SK-N-SH (cell line): Measurements from ENCODE around the gene MRPL40. TPM values are rescaled to one million over a fixed set of nuclear protein-coding genes. Genes with fewer than 3 reads are reported as not detected.

Experiments
- CTCF ChIA-PET: fragments of 300-600, 350-600 bp; formaldehyde crosslinking; extraction: SDS; loops from one replicate; lab custom pipeline; 2021; lab: Yijun Ruan, JAX
- POLR2A ChIA-PET: fragments of 350-600 bp; sonication (Branson Sonifier 250); formaldehyde crosslinking; extraction: SDS; loops from one replicate; lab custom pipeline; 2020; ENCODE audit warnings: antibody characterized with exemption, inconsistent platforms; lab: Yijun Ruan, JAX
- DNase-seq: peaks from one replicate; pipeline ENCODE4 v3.0.0; 2012
- H2AFZ ChIP-seq: fragments of 200-600 bp; sonication (generic); 2 replicates; pipeline ENCODE4 v1.8.1; 2016; ENCODE audit warnings: antibody characterized with exemption, mild to moderate bottlenecking, low read depth
- H3F3A ChIP-seq: fragments of 200-600 bp; sonication (generic); replicated peaks from 2 replicates; pipeline ENCODE3; 2016; ENCODE audit warnings: antibody characterized with exemption, mild to moderate bottlenecking; ENCODE audit not compliant: insufficient read depth
- H3K27ac ChIP-seq, 2 experiments: fragments of 200-500 bp in 1 of 2; fragments of 200-600 bp in 1 of 2; sonication (Bioruptor generic) in 1 of 2; sonication (generic), shearing (Covaris generic) in 1 of 2; 2 replicates each; pipeline versions ENCODE4 v1.5.1 to v1.6.1; 2014 to 2016; ENCODE audit warnings: low read depth in 2 of 2, inconsistent platforms in 1 of 2, low read length in 1 of 2, mild to moderate bottlenecking in 1 of 2, mixed read lengths in 1 of 2
- H3K27me3 ChIP-seq: fragments of 200-600 bp; sonication (generic), shearing (Covaris generic); 2 replicates; pipeline ENCODE4 v1.6.1; 2016; ENCODE audit warnings: mixed run types; ENCODE audit not compliant: insufficient read depth
- H3K36me3 ChIP-seq, 2 experiments: fragments of 200-500 bp in 1 of 2; fragments of 200-600 bp in 1 of 2; sonication (Bioruptor generic) in 1 of 2; sonication (generic) in 1 of 2; replicated peaks in 1 of 2; 2 replicates each; pipeline versions ENCODE3 to v1.5.1; 2014 to 2016; ENCODE audit warnings: low read length in 1 of 2, mild to moderate bottlenecking in 1 of 2; ENCODE audit not compliant: insufficient read depth in 2 of 2, control insufficient read depth in 1 of 2
- H3K4me1 ChIP-seq, 2 experiments: fragments of 200-500 bp in 1 of 2; fragments of 200-600 bp in 1 of 2; sonication (Bioruptor generic) in 1 of 2; sonication (generic), shearing (Covaris generic) in 1 of 2; 2 replicates each; pipeline versions ENCODE4 v1.5.1 to v1.6.1; 2014 to 2016; ENCODE audit warnings: low read depth in 1 of 2, low read length in 1 of 2, mixed run types in 1 of 2; ENCODE audit not compliant: insufficient read depth in 2 of 2, control insufficient read depth in 1 of 2
- H3K4me2 ChIP-seq: fragments of 200-600 bp; sonication (generic), shearing (Covaris generic); 2 replicates; pipeline ENCODE4 v1.6.1; 2017; ENCODE audit warnings: mixed run types
- H3K4me3 ChIP-seq, 2 experiments: fragments of 200-500 bp in 1 of 2; fragments of 200-600 bp in 1 of 2; sonication (Bioruptor generic) in 1 of 2; sonication (generic), shearing (Covaris generic) in 1 of 2; 2 replicates each; pipeline versions ENCODE4 v1.5.1 to v1.8.1; 2014 to 2016; ENCODE audit warnings: low read depth in 2 of 2, inconsistent platforms in 1 of 2, low read length in 1 of 2, mild to moderate bottlenecking in 1 of 2, mixed read lengths in 1 of 2, moderate library complexity in 1 of 2
- H3K79me2 ChIP-seq: fragments of 200-600 bp; sonication (generic); 2 replicates; pipeline ENCODE4 v1.8.1; 2017; ENCODE audit warnings: mild to moderate bottlenecking; ENCODE audit not compliant: insufficient read depth
- H3K9ac ChIP-seq: fragments of 200-600 bp; sonication (generic); 2 replicates; pipeline ENCODE4 v1.6.1; 2017; ENCODE audit warnings: mixed run types
- H3K9me2 ChIP-seq: fragments of 200-600 bp; sonication (generic); 2 replicates; pipeline ENCODE4 v1.6.1; 2017; ENCODE audit warnings: mixed run types
- H3K9me3 ChIP-seq: fragments of 200-600 bp; sonication (generic); 2 replicates; pipeline ENCODE4 v1.6.1; 2017; ENCODE audit warnings: mixed run types, mild to moderate bottlenecking, moderate library complexity
- H4K20me1 ChIP-seq: fragments of 200-600 bp; sonication (generic); 2 replicates; pipeline ENCODE4 v1.6.1; 2017; ENCODE audit warnings: mild to moderate bottlenecking, mixed run types; ENCODE audit not compliant: insufficient read depth
- EP300 ChIP-seq, 2 experiments: IDR thresholded peaks; 2 replicates each; pipeline versions ENCODE4 v1.4.0 to v1.6.1; 2012; ENCODE audit warnings: borderline replicate concordance in 1 of 2, low read depth in 1 of 2, low read length in 1 of 2
- EZH2phosphoT487 ChIP-seq: fragments of 200-600 bp; sonication (generic); IDR thresholded peaks from 2 replicates; pipeline ENCODE4 v1.6.1; 2017; ENCODE audit warnings: low read depth, mixed run types, mild to moderate bottlenecking, antibody characterized with exemption, moderate library complexity, borderline replicate concordance
- FOSL2 ChIP-seq: IDR thresholded peaks from 2 replicates; pipeline ENCODE4 v1.4.0; 2012; ENCODE audit warnings: low read depth, mild to moderate bottlenecking, moderate library complexity, borderline replicate concordance
- FOXJ3 ChIP-seq: sonication (generic); formaldehyde crosslinking; IDR thresholded peaks from 2 replicates; pipeline ENCODE4 v1.5.1; 2020; ENCODE audit warnings: mild to moderate bottlenecking, missing genetic modification reagents
- GABPA ChIP-seq: IDR thresholded peaks from 2 replicates; pipeline ENCODE4 v1.4.0; 2012; ENCODE audit warnings: low read depth, mild to moderate bottlenecking
- MEF2A ChIP-seq: IDR thresholded peaks from 2 replicates; pipeline ENCODE4 v1.4.0; 2012; ENCODE audit warnings: low read depth, borderline replicate concordance
- NRF1 ChIP-seq: IDR thresholded peaks from 2 replicates; pipeline ENCODE4 v1.6.1; 2012; ENCODE audit warnings: low read depth, mild to moderate bottlenecking, low read length
- SIN3A ChIP-seq: IDR thresholded peaks from 2 replicates; pipeline ENCODE4 v1.6.1; 2012; ENCODE audit warnings: low read depth, mild to moderate bottlenecking, low read length, moderate library complexity, borderline replicate concordance
- SMC3 ChIP-seq: IDR thresholded peaks from 2 replicates; pipeline ENCODE4 v1.6.1; 2012; ENCODE audit warnings: low read depth, low read length, improper control_type of control experiment
- TAF1 ChIP-seq: IDR thresholded peaks from 2 replicates; pipeline ENCODE4 v1.6.1; 2012; ENCODE audit warnings: low read depth, mild to moderate bottlenecking, low read length, moderate library complexity, borderline replicate concordance
- TCF12 ChIP-seq: IDR thresholded peaks from 2 replicates; pipeline ENCODE4 v1.4.0; 2012
- TEAD4 ChIP-seq: IDR thresholded peaks from 2 replicates; pipeline ENCODE4 v1.4.0; 2012; ENCODE audit warnings: mild to moderate bottlenecking, borderline replicate concordance; ENCODE audit not compliant: insufficient read depth
- YY1 ChIP-seq: IDR thresholded peaks from 2 replicates; pipeline ENCODE4 v1.4.0; 2012; ENCODE audit warnings: low read depth, mild to moderate bottlenecking
- WGBS: methylation state at CpG from one replicate; pipeline ENCODE4 v1.1.6; 2017; ENCODE audit warnings: low lambda C conversion rate; 5-methylcytosine and 5-hydroxymethylcytosine counted together
- polyA plus RNA-seq, 3 experiments: library from polyadenylated mRNA; depleted of rRNA; stranded (reverse); fragments of >200 nt; gene quantifications; 2 replicates each; pipeline ENCODE4 v1.2.3, GENCODE V29; 2012
- TF ChIP-seq, protein P1 (sequence below): IDR thresholded peaks from 2 replicates; pipeline ENCODE4 v1.4.0; 2012; ENCODE audit warnings: low read depth, borderline replicate concordance
- TF ChIP-seq, protein P2 (sequence below): IDR thresholded peaks from 2 replicates; pipeline ENCODE4 v1.4.0; 2012; ENCODE audit warnings: low read depth
- TF ChIP-seq, protein P3 (sequence below): IDR thresholded peaks from 2 replicates; pipeline ENCODE4 v1.4.0; 2012; ENCODE audit warnings: low read depth, borderline replicate concordance
- TF ChIP-seq, protein P4 (sequence below): IDR thresholded peaks from 2 replicates; pipeline ENCODE4; 2012
- TF ChIP-seq, protein P5 (sequence below): fragments of 150-350 bp; IDR thresholded peaks from 2 replicates; pipeline ENCODE4 v1.6.1; 2017; ENCODE audit warnings: antibody characterized with exemption, low read length, low read depth, borderline replicate concordance

MRPL40 gene
- polyA plus RNA-seq, 1 of the 3 experiments (the other 2 are of a cell fraction): 34.9 TPM

DNA sequence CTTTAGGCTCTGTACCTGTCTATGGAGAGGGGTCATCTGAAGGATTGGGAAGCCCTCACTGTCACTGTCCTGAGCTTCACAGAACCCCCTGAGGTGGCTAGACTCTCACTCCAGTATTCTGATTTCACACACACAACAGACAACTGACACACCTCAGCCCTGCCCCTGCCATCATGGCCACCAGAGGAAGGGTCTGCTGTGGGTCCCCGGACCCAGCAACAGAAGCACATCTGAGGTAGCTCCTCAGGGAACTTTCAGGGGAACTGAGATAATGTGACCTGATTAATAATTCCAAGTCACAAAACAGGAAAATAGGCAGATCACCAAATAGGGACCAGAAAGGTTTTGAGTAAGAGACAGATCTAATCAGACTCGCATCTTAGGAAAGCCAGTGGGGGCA is 22.7 kb downstream of the MRPL40 start:
- H3K36me3 ChIP-seq: peaks cover 69 to 75% of the 10 kb centered on the region in 2 experiments
- WGBS: 82% methylated on average over 2 of the region's 2 CpGs
- ChIA-PET POLR2A (no interaction called here), CTCF (interaction anchor here (1.3 kb wide), 2 partner anchors 9 to 175 kb away, joined by 4 read pairs; no protein-coding TSS in a partner anchor)
- no peaks in the 10 kb centered on the region for H3K79me2 ChIP-seq
- TF ChIP-seq FOXJ3 (CRISPR knock-in tag): no peak
- TF ChIP-seq, protein P1, sequence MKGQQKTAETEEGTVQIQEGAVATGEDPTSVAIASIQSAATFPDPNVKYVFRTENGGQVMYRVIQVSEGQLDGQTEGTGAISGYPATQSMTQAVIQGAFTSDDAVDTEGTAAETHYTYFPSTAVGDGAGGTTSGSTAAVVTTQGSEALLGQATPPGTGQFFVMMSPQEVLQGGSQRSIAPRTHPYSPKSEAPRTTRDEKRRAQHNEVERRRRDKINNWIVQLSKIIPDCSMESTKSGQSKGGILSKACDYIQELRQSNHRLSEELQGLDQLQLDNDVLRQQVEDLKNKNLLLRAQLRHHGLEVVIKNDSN: no peak
- TF ChIP-seq, protein P2, sequence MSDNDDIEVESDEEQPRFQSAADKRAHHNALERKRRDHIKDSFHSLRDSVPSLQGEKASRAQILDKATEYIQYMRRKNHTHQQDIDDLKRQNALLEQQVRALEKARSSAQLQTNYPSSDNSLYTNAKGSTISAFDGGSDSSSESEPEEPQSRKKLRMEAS: no peak
- TF ChIP-seq, protein P3, sequence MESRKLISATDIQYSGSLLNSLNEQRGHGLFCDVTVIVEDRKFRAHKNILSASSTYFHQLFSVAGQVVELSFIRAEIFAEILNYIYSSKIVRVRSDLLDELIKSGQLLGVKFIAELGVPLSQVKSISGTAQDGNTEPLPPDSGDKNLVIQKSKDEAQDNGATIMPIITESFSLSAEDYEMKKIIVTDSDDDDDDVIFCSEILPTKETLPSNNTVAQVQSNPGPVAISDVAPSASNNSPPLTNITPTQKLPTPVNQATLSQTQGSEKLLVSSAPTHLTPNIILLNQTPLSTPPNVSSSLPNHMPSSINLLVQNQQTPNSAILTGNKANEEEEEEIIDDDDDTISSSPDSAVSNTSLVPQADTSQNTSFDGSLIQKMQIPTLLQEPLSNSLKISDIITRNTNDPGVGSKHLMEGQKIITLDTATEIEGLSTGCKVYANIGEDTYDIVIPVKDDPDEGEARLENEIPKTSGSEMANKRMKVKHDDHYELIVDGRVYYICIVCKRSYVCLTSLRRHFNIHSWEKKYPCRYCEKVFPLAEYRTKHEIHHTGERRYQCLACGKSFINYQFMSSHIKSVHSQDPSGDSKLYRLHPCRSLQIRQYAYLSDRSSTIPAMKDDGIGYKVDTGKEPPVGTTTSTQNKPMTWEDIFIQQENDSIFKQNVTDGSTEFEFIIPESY: no peak
- TF ChIP-seq EZH2phosphoT487: no peak
- TF ChIP-seq NRF1: no peak
- TF ChIP-seq EP300 (IDR thresholded peaks at IDR 0.05; ENCODE audit: borderline replicate concordance in 1 of 2, low read depth in 1 of 2, low read length in 1 of 2): no peak
- no peak for TF ChIP-seq FOSL2
- TF ChIP-seq, protein P4, sequence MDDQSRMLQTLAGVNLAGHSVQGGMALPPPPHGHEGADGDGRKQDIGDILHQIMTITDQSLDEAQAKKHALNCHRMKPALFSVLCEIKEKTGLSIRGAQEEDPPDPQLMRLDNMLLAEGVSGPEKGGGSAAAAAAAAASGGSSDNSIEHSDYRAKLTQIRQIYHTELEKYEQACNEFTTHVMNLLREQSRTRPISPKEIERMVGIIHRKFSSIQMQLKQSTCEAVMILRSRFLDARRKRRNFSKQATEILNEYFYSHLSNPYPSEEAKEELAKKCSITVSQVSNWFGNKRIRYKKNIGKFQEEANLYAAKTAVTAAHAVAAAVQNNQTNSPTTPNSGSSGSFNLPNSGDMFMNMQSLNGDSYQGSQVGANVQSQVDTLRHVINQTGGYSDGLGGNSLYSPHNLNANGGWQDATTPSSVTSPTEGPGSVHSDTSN: no peak
- TF ChIP-seq, protein P5, sequence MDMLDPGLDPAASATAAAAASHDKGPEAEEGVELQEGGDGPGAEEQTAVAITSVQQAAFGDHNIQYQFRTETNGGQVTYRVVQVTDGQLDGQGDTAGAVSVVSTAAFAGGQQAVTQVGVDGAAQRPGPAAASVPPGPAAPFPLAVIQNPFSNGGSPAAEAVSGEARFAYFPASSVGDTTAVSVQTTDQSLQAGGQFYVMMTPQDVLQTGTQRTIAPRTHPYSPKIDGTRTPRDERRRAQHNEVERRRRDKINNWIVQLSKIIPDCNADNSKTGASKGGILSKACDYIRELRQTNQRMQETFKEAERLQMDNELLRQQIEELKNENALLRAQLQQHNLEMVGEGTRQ: no peak
- TF ChIP-seq MEF2A: no peak
- TF ChIP-seq TEAD4: no peak
- no peak for TF ChIP-seq SMC3
- no peak for TF ChIP-seq TCF12
- TF ChIP-seq YY1: no peak
- TF ChIP-seq SIN3A: no peak
- TF ChIP-seq GABPA: no peak
- TF ChIP-seq TAF1: no peak
- no peaks in the 10 kb centered on the region for H3K4me1 ChIP-seq
- no peak overlapping the region for H2AFZ ChIP-seq
- H3K9me2 ChIP-seq: no peaks in the 10 kb centered on the region
- H3K4me2 ChIP-seq: no peak overlapping the region
- H3K27ac ChIP-seq: no peak overlapping the region
- no peak for DNase-seq
- H4K20me1 ChIP-seq: no peaks in the 10 kb centered on the region
- no peak overlapping the region for H3K9ac ChIP-seq
- peaks cover 9% of the 10 kb centered on the region for H3F3A ChIP-seq
- H3K4me3 ChIP-seq: no peak overlapping the region
- no peaks in the 10 kb centered on the region for H3K27me3 ChIP-seq
- no peaks in the 10 kb centered on the region for H3K9me3 ChIP-seq
